LNCAP (cell line): Measurements from ENCODE around the gene GLRX3.

Experiments used
- CTCF ChIP-seq: fragments of 450-650 bp; IDR thresholded peaks from 2 replicates; pipeline ENCODE4 v1.5.1; 2017; ENCODE audit warnings: mild to moderate bottlenecking

Gene GLRX3

DNA sequence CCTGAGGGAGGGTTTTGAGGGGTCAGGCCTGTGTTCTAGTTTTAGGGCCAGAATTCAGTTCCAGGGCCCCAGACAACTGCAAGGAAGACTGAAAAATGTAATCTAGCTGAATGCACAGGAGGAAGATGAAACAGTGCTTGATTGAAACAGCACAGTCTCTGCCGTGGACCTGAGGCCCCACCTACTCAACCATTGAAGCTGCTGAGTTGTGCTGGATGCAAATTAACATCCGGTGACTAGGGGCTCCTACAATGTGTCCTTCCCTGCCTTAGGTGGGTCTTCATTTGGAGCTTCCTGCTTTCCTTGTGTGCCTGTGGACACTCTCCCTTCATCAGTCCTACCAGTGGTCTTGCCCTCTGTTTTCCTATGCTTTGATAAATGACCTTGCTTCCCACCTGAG, 5.7 kb downstream of the GLRX3 start:
- no peak for TF ChIP-seq CTCF

- no peak for TF ChIP-seq CTCF
Observed at GRCh38 chr10:130146042-130146441, 9.9 kb downstream of the GLRX3 start.

DNA sequence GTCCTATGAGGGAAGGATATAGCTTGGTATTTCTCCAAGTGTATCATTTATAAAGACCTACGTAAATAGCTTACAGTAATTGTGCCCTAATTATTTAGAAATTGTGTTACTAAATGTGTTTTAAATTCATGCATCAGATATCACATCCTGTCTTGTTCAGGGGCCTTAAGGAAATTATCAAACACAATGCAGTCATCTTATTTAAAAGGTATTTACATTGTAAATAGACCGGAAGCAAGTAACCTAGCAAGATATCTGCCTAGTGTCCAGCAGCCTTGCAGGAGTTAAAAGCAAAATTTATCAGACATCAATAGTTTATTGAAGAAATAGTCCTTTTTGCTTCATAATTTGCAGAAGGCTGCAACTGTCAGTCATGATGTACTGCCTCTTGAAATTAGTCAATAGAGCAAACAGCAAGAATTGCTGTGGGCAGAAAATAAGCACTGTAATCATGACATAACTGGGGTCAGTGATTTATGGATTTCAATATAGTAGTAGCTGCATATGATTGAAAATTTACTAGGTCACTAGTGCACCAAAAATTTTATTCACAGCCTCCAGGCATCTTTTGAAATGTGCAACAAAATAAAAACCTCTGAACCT, 23.1 kb downstream of the GLRX3 start:
- no peak for TF ChIP-seq CTCF

GRCh38 chr10:130160775-130161174, 24.6 kb downstream of the GLRX3 start:
- TF ChIP-seq CTCF, result no peak

DNA sequence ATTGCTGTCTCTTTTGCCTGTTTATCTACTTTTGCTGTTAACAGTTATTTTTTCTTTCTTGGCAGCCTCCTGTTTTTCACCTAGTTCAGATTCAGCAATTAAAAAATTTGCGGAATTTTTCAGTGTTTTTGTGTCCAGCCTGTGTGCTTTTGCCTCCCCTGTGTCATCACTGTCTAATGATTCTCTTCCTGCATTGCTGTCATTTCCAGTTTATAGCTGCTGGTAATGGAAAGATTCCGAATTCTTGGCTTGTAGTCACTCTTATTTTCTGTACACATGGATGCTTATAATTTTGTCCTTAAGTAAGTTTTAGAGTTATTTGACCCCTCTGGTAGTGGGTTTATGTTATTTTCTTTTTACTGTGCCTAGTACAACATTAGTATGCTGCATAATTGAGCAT, 25.1 kb downstream of the GLRX3 start:
- TF ChIP-seq CTCF, result no peak

DNA sequence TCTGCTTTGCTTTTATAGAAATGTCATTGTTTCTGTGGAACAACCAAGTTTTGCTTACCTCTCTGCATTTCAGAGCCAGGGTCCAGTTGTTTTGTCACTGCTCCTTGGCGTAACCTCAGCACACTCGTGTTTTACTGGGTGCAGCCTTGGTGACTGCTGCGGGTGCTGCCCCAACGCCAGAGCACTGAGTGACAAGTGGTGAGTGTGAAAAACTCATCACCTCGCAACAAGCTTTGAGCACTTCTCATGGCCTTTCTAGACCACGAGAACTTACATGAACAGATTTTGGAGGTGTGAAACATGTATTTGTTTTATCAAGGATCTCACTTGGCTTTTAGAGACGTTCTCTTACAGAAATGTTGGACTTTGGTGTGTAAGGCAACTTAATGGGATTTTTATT, 31.0 kb downstream of the GLRX3 start:
- no peak for TF ChIP-seq CTCF

DNA sequence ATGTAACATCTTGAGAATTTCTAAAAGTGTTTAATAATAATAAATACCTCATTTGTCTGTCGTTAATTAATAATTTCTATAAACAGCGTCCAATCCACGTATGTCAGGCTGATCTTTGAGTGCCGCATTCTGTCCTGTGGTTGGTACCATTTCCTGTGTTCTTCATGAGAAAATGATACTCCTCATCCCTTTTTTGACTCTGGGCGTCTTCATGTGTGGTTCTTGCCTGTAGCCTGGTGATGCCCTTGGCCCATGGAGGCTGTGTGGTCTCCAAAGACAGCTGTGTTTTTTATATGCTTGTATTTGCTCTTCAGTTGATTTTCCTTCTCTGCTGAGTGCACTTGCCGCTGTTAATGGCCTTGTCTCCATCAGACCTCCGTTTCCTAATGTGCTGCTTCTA, 31.5 kb downstream of the GLRX3 start:
- TF ChIP-seq CTCF, result no peak
